Neural progenitor cell (in vitro differentiated cells): ENCODE data around the gene WNT3A. TPM values are rescaled to one million over a fixed set of nuclear protein-coding genes. Genes with fewer than 3 reads are reported as not detected.

Source experiments
- DNase-seq: peaks from one replicate; pipeline ENCODE4 v3.0.0-alpha.2; 2016; ENCODE audit warnings: low spot score
- H2AFZ ChIP-seq: fragments of 200-600 bp; sonication (generic); replicated peaks from 2 replicates; pipeline ENCODE4 v1.6.1; 2016; ENCODE audit warnings: antibody characterized with exemption
- H3F3A ChIP-seq: fragments of 200-600 bp; sonication (generic); 2 replicates; pipeline ENCODE4 v1.6.1; 2016; ENCODE audit warnings: antibody characterized with exemption, low read depth
- H3K27ac ChIP-seq: fragments of 200-600 bp; sonication (generic); 2 replicates; pipeline ENCODE4 v1.5.1; 2016; ENCODE audit warnings: mild to moderate bottlenecking
- H3K27me3 ChIP-seq: fragments of 200-600 bp; sonication (generic); 2 replicates; pipeline ENCODE4 v1.6.1; 2016; ENCODE audit warnings: mild to moderate bottlenecking, moderate library complexity
- H3K36me3 ChIP-seq: fragments of 200-600 bp; sonication (generic); 2 replicates; pipeline ENCODE4 v1.5.1; 2016
- H3K4me1 ChIP-seq: fragments of 200-600 bp; sonication (generic); 2 replicates; pipeline ENCODE4 v1.6.1; 2016; ENCODE audit warnings: mixed run types
- H3K4me2 ChIP-seq: fragments of 200-600 bp; sonication (generic); 2 replicates; pipeline ENCODE4 v1.6.1; 2016
- H3K4me3 ChIP-seq: fragments of 200-600 bp; sonication (generic); 2 replicates; pipeline ENCODE4 v1.5.1; 2016
- H3K79me2 ChIP-seq: fragments of 200-600 bp; sonication (generic); 2 replicates; pipeline ENCODE4 v1.6.1; 2016; ENCODE audit warnings: low read depth
- H3K9ac ChIP-seq: fragments of 200-600 bp; sonication (generic); 2 replicates; pipeline ENCODE4 v1.6.1; 2016
- H3K9me3 ChIP-seq: fragments of 200-600 bp; sonication (generic); 2 replicates; pipeline ENCODE4 v1.5.1; 2016; ENCODE audit warnings: low read depth
- H4K20me1 ChIP-seq: fragments of 200-600 bp; sonication (generic); 2 replicates; pipeline ENCODE4 v1.6.1; 2016; ENCODE audit warnings: low read depth
- H3K27ac Mint-ChIP-seq: 3 replicates; pipeline ENCODE4 v1.8.0; 2021; ENCODE audit warnings: mixed read lengths
- H3K27me3 Mint-ChIP-seq: 2 replicates; pipeline ENCODE4 v1.8.0; 2022; ENCODE audit warnings: low read depth, mild to moderate bottlenecking, inconsistent platforms, moderate library complexity, mixed read lengths; ENCODE audit not compliant: insufficient read depth
- H3K36me3 Mint-ChIP-seq: 3 replicates; pipeline ENCODE4 v1.8.0; 2021; ENCODE audit warnings: mixed read lengths
- H3K4me1 Mint-ChIP-seq: 3 replicates; pipeline ENCODE4 v1.8.0; 2021; ENCODE audit warnings: mixed read lengths
- H3K4me3 Mint-ChIP-seq: 3 replicates; pipeline ENCODE4 v1.8.0; 2021; ENCODE audit warnings: mild to moderate bottlenecking, moderate library complexity, mixed read lengths
- H3K9me3 Mint-ChIP-seq: 3 replicates; pipeline ENCODE4 v1.8.0; 2020; ENCODE audit warnings: mixed read lengths
- EZH2 ChIP-seq: fragments of 200-600 bp; sonication (generic); IDR thresholded peaks from 2 replicates; pipeline ENCODE4 v1.6.1; 2017; ENCODE audit warnings: antibody characterized with exemption, mild to moderate bottlenecking, moderate library complexity
- EZH2phosphoT487 ChIP-seq: fragments of 200-600 bp; sonication (generic); IDR thresholded peaks from 2 replicates; pipeline ENCODE4 v1.6.1; 2017; ENCODE audit warnings: antibody characterized with exemption
- total RNA-seq: library from RNA; depleted of rRNA; stranded (reverse); fragments of >200 nt; gene quantifications from 2 replicates; pipeline ENCODE4 v1.2.3, GENCODE V29; 2015; ENCODE audit warnings: low replicate concordance
- TF ChIP-seq, protein P1 (sequence below): fragments of 200-600 bp; sonication (generic); IDR thresholded peaks from 2 replicates; pipeline ENCODE4 v1.5.1; 2017; ENCODE audit warnings: antibody characterized with exemption, mild to moderate bottlenecking

WNT3A gene
- total RNA-seq, 1 donor from 2014 or later, result not detected

DNA sequence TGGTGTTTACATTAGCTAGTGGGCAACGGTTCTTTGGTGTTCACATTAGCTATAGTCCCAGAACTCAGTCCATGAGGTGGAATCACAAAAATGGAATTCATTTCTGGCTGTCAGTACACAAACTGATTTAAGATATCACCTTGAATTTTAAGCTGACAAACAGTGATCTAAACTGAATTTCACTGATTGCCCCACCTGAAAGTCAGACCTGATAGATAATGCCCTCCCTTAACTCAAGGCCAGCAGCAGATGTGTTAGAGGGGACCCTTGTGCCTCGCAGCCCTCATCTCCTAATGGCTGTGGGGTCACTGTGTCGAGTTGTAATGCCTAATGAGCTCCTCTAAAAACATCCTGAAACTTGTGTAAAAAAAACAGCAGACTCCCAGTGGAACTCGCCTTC, 84.3 kb downstream of the WNT3A start:
- H4K20me1 ChIP-seq, result peaks cover 72% of the 10 kb centered on the region
- H3K4me3 Mint-ChIP-seq, result no peak overlapping the region

DNA sequence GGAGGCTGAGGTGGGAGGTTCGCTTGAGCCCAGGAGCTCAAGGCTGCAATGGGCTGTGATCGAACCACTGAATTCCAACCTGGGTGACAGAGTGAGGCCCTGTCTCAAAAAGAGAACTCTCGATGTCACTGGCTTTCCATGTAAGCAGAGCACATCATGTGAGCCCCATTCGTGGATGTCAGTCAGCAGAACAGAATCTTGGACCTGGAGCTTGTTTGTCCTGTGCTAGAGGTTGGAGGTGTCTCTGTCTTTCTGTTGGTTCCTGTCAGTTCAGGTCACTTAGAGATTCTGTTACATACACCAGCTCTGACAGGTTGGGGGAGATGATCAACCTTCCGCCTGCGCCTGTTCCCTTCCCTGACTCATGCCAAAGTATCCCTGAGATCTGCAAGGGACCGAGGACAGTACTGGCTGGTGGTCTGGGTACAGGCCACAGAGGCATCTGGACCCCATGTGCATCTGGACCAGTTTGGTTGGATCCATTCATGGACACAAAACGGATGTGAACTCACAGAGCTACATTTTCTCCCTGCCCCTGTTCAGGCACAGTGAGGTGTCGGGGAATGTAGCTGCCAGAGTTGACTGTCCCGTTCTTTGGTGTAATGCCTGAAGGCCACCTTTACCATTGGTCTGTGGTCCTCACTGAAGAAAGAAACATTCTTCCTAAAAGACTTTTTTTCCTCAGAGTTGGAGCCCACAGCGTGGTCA, 85.7 kb downstream of the WNT3A start:
- H3K4me2 ChIP-seq, result no peak overlapping the region
- H3F3A ChIP-seq, result no peaks in the 10 kb centered on the region
- H3K36me3 ChIP-seq, result no peaks in the 10 kb centered on the region
- H3K9ac ChIP-seq, result no peak overlapping the region
- no peak for DNase-seq
- Mint-ChIP-seq H3K27ac (no peak overlapping the region), H3K36me3 (peaks cover 68% of the 10 kb centered on the region), H3K9me3 (peaks cover 41% of the 10 kb centered on the region), H3K27me3 (peaks cover 8% of the 10 kb centered on the region), H3K4me1 (peaks cover 23% of the 10 kb centered on the region), H3K4me3 (no peak overlapping the region)
- H2AFZ ChIP-seq, result no peak overlapping the region
- peaks cover 72% of the 10 kb centered on the region for H4K20me1 ChIP-seq
- H3K9me3 ChIP-seq, result no peaks in the 10 kb centered on the region
- H3K79me2 ChIP-seq, result peaks cover 98% of the 10 kb centered on the region
- TF ChIP-seq, protein P1, sequence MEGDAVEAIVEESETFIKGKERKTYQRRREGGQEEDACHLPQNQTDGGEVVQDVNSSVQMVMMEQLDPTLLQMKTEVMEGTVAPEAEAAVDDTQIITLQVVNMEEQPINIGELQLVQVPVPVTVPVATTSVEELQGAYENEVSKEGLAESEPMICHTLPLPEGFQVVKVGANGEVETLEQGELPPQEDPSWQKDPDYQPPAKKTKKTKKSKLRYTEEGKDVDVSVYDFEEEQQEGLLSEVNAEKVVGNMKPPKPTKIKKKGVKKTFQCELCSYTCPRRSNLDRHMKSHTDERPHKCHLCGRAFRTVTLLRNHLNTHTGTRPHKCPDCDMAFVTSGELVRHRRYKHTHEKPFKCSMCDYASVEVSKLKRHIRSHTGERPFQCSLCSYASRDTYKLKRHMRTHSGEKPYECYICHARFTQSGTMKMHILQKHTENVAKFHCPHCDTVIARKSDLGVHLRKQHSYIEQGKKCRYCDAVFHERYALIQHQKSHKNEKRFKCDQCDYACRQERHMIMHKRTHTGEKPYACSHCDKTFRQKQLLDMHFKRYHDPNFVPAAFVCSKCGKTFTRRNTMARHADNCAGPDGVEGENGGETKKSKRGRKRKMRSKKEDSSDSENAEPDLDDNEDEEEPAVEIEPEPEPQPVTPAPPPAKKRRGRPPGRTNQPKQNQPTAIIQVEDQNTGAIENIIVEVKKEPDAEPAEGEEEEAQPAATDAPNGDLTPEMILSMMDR, result no peak
- TF ChIP-seq EZH2, result no peak
- H3K4me1 ChIP-seq, result no peaks in the 10 kb centered on the region
- no peak overlapping the region for H3K4me3 ChIP-seq
- no peaks in the 10 kb centered on the region for H3K27me3 ChIP-seq
- no peak overlapping the region for H3K27ac ChIP-seq

More for the DNA sequence above, 84.3 kb downstream of the WNT3A start:
- Histone ChIP-seq H3K27me3 (no peaks in the 10 kb centered on the region), H3K79me2 (peaks cover 100% of the 10 kb centered on the region), H3K27ac (no peak overlapping the region), H3K36me3 (no peaks in the 10 kb centered on the region), H3K4me1 (no peaks in the 10 kb centered on the region), H3K9me3 (no peaks in the 10 kb centered on the region), H3K9ac (no peak overlapping the region), H2AFZ (no peak overlapping the region), H3K4me3 (no peak overlapping the region), H3K4me2 (no peak overlapping the region), H3F3A (no peaks in the 10 kb centered on the region)
- no peak for DNase-seq
- Mint-ChIP-seq H3K9me3 (peaks cover 41% of the 10 kb centered on the region), H3K36me3 (peaks cover 68% of the 10 kb centered on the region), H3K27me3 (peaks cover 8% of the 10 kb centered on the region), H3K4me1 (peaks cover 31% of the 10 kb centered on the region), H3K27ac (peak overlapping the region; percentile 57)
- TF ChIP-seq EZH2phosphoT487 (no peak), EZH2 (no peak)
- TF ChIP-seq, protein P1, result no peak

DNA sequence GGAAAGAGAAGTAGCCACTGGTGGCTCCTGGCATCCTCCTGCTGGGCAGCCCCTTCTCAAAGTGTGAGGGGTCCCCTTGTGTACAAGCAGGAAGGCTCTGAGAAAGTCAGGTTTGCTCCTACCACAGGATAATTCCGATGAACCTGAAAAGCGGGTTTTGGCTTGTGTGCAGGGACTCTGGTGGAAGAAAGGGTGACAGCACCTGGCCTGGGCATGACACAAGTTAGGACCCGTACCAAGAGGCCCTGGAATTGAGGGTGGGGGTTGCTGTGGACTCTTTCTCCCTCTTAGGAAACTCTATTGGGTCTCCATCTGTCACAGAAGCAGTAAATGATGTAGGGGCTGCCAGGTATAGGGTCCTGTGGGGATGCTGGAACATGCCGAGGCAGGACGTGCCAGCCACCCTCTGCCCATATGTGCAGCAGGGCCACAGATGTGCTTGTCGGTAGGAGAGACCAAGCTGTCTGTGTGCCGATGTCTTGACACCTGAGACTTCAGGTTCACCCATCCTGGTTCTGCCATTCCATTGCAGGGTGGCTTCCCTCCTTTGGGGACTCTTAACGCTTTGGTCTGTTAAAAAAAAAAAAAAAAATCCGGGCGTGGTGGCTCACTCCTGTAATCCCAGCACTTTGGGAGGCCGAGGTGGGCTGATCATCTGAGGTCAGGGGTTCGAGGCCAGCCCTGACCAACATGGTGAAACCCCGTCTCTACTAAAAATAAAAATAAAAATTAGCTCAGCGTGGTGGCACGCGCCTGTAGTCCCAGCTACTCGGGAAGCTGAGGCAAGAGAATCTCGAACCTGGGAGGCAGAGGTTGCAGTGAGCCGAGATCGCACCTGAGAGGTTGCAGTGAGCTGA, 86.5 kb downstream of the WNT3A start:
- no peak for DNase-seq
- Mint-ChIP-seq H3K27ac (no peak overlapping the region), H3K9me3 (peaks cover 41% of the 10 kb centered on the region), H3K4me1 (peaks cover 18% of the 10 kb centered on the region), H3K36me3 (peaks cover 68% of the 10 kb centered on the region), H3K27me3 (peaks cover 8% of the 10 kb centered on the region), H3K4me3 (no peak overlapping the region)
- H3K79me2 ChIP-seq, result peaks cover 91% of the 10 kb centered on the region
- TF ChIP-seq EZH2 (no peak), EZH2phosphoT487 (no peak)
- TF ChIP-seq, protein P1, result no peak
- no peak overlapping the region for H3K27ac ChIP-seq
- peaks cover 68% of the 10 kb centered on the region for H4K20me1 ChIP-seq
- H3K4me3 ChIP-seq, result no peak overlapping the region
- H3K9ac ChIP-seq, result no peak overlapping the region
- H2AFZ ChIP-seq, result no peak overlapping the region
- H3K4me2 ChIP-seq, result no peak overlapping the region
- no peaks in the 10 kb centered on the region for H3F3A ChIP-seq
- no peaks in the 10 kb centered on the region for H3K27me3 ChIP-seq
- no peaks in the 10 kb centered on the region for H3K9me3 ChIP-seq
- H3K4me1 ChIP-seq, result no peaks in the 10 kb centered on the region
- H3K36me3 ChIP-seq, result no peaks in the 10 kb centered on the region
